GM18499 (cell line): ENCODE measurements around the gene CLDN3.
A peak's percentile ranks its signal among the peaks of the same experiment; 100 is the strongest.

ENCODE experiments used
- ATAC-seq: cut with Tn5 transposase; IDR thresholded peaks from one replicate; pipeline ENCODE4 v1.9.1; 2021; ENCODE audit warnings: moderate number of reproducible peaks; ENCODE audit not compliant: insufficient read depth, unreplicated experiment

The CLDN3 gene

DNA sequence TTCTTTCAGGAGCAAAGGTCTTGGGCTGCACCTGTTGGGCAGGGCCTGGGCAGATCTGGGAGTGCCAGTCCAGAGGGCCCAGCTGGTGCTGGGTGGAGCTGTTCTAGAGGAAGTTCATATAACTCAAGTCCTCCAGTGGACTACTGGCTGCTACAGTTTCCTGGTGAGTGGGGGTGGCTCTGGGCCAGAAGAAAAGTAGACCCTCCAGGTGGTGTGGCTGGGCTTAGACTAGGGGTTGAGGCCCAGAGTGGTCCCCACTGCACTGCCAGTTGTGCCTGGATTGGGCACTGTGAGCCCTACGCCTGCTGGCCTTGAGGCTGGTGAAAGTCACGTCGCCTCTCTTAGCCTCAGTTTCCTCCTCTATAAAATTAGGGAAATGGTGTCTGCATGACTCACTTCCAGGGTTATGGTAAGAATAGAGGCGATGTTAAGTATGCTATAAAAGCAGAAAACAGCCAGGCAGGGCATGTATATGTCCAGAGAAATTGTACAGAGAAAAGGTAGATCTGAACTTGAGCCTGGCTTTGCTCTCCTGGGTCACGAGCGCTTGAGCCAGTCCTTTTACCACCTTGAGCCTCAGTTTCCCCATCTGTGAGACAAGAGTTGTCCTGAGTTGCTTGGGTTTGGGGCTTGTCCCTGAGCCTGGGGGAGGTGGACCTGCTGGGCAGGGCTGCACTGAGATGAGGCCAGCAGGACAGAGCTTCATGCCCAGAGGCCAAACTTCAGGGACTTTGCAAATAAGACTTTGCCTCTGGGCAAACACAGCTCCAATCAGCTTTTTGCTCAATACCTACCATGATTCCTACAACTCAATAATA, 3.8 kb upstream of the CLDN3 start:
- ATAC-seq: no peak

DNA sequence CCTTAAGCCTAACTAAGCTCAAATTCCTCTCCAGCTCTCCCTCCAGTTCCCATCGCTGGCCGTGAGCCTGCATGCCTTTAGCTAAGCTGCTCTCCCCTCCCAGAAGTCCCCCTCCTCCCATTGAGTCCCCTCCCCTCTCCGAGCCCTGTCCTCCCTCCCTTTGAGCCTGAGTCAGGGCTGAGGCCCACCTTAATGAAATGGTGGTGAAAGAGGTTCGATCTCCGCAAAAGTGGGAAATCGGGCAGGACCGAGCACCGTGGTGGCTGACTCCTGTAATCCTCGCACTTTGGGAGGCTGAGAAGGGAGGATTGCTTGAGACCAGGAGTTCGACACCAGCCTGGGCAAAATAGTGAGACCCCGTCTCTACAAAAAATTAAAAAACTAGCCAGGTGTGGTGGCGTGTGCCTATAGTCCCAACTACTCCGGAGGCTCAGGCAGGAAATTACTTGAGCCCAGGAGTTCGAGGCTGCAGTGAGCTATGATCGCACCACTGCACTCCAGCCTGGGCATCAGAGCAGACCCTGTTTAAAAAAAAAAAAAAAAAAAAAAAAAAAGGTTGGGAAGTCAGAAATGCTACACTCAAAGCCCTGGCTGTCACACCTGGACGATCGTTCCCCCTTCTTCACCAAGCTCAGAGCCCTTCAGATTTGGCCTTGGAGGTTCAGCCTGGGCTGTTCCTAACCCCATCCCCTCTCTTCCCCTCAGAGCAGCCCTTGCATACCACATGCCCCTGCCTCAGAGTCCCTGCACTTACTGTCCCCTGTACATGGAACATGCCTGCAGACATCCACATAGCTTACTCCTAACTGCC, 995 bp upstream of the CLDN3 start:
- ATAC-seq: no peak

DNA sequence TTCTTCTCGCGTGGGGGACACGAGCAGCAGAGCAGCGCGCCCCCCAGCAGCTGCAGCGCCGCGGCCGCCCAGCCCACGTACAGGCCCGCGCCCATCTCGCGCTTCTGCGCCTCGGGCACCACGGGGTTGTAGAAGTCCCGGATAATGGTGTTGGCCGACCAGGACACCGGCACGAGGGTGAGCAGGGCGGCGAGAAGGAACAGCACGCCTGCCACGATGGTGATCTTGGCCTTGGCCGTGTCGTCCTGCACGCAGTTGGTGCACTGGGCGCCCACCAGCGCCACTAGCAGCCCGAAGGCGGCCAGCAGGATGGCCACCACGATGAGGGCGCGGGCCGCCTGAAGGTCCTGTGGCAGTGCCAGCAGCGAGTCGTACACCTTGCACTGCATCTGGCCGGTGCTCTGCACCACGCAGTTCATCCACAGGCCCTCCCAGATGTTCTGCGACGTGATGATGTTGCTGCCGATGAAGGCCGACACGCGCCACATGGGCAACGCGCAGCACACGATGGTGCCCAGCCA, 529 bp downstream of the CLDN3 start:
- ATAC-seq: no peak

DNA sequence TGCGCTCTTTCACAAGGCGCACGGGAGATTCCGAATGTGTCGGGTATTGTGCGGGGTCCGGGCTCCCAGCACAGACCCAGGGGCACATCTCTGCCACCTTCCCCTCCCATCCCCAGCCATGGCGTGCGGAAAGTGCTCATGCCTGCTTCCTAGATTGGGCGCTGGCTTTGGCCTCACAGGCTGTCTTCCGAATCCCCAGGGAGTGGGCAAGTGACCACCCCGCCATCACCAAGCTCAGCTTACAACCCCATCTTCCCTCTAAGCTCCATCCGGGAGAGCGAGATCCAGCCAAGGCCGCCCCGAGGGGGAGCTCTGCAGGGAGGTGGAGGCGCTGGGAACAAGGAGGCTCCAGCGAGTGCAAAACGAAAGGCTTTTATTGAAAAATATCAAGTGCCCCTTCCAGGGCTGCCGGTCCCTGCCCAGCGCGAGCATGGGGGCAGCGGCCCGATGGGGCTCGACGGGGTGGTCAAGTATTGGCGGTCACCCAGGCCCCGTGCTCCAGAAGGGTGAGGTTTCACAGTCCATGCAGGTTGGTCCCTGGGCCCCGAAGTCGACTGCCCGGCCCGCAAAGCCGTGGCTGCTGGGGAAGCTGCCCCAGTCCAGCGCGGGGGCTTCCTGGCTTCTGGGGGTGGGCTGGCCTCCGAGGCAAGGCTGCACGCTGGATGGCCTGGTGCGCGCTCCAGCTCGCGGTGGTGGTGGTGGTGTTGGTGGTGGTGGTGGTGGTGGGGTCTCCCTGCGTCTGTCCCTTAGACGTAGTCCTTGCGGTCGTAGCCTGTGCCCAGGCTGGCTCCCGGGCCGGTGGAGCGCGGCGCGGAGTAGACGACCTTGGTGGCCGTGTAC, 1.2 kb downstream of the CLDN3 start:
- ATAC-seq: no peak

DNA sequence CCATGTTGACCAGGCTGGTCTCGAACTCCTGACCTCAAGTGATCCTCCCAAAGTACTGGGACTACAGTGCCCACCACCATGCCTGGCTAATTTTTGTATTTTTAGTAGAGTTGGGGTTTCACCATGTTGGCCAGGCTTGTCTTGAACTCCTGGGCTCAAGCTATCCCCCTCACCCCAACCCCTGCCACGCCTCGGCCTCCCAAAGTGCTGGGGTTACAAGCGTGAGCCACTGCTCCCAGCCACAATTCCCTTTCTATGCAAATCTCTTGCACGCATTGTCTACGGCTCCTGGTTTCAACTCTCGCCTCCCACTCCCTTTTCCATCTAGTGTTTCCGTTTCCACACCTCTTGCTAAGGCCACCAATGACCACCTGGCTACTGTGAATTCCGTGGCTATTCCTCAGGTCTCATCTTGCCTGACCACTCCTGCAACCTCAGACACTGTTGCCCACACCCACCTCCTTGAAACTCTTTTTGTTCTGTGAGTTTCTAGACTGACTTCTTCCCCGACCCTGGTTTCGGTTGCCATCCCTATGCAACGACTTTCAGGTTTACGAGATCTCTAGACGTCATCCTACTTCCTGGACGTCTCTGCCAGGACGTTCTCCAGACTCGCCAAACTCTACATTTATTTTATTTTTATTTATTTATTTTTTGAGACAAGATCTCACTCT, 3.4 kb downstream of the CLDN3 start:
- no peak for ATAC-seq

DNA sequence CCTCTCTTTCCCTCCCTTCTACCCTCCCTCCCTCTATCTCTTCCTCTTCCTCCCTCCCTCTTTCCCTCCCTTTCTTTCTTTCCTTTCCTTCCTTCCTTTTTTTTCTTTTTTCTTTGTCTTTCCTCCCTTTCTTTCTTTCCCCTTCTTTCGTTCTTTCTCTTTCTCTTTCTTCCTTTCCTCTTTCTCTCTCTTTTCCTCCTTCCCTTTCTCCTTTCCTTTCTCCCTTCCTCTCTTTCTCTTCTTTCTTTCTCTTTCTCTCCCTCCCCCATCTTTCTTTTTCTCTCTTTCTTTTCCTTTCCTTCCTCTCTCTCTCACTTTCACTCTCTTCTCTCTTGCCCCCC, 7.4 kb downstream of the CLDN3 start:
- ATAC-seq: no peak

DNA sequence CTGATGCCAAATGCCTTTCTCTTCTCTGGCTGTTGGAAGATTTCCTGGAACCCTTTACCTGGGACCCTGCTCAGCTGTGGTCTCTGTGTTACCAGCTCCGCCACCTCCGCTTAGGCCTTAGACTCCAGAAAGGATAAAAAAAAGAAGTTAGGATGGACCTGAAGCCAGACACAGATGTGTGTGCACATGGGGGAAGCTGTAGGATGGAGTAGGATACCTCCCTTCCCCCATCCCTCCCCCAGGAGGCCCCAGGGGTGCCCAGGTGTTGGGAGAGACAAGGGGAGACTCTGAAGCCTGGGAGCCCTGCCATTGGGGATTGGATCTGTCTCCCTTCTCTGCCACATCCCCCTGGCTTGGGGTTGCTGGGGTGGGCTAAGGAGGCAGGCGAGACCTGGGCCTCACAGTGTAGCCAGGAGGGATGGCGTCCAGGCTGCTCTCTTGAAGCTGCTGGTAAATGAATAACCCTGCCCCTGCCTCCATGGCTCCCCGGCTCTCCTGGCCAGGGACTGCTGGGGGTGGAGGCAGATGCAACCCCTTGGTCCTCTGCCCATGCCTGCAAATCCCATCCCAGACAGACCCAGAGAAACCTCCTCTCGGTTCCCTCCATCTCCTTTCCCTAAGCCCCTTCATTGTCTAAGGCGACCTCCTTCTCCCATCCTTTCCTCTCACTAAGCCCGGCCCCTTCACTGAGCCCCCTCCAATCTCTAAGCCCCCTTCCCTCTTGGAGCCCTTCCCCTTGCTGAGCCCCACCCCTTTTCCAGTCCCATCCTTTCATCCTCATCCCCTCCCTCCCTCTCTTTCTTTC, 8.0 kb downstream of the CLDN3 start:
- no peak for ATAC-seq

DNA sequence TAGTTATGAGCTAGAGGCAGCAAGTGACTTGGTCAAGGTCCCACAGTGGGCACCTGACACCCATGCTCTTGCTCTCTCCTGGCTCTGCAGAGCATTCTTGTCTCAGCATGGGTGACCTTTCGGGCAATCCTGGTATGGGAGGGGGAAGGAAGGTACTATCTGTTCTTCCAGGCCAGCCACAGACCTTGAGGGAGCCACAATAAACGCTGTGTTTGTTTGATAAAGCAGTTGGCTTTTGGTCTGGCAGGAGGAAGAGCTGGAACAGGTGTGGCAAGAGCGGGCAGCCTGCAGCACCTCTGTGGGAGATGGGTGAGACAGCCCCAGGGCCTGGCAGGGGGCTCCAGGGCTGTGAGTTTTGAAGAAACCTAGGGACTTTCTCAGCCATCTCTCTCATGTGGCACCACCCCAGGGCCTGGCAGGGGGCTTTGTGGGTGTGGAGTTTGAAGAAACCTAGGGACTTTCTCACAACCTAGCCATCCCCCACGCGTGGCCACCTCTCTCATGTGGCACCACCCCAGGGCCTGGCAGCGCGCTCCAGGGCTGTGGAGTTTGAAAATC, 11.4 kb downstream of the CLDN3 start:
- ATAC-seq: no peak

DNA sequence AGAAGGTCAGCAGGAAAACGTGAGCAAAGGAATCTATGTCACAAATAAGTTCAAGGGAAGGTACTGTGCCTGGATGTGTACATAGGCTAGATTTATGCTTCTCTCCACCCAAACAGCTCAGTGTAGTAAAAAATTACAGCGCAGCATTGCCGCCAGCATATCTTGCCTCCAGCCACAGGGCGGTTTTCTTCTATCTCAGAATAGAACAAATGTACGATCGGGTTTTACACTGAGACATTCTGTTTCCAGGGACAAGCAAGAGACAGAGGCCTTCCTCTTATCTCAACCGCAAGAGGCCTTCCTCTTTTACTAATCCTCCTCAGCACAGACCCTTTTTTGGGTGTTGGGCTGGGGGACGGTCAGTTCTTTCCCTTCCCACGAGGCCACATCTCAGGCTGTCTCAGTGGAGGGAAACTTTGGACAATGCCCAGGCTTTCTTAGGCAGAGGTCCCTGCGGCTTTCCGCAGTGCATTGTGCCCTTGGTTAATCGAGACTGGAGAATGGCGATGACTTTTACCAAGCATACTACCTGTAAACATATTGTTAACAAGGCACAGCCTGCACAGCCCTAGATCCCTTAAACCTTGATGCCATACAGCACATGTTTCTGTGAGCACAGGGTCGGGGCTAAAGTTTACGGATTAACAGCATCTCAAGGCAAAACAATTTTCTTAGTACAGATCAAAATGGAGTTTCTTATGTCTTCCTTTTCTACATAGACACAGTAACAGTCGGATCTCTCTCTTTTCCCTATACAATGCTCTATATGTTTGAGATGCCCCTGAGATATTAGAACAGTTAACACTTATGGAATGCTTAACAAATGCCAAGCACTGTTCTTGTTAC, 19.9 kb downstream of the CLDN3 start:
- no peak for ATAC-seq

DNA sequence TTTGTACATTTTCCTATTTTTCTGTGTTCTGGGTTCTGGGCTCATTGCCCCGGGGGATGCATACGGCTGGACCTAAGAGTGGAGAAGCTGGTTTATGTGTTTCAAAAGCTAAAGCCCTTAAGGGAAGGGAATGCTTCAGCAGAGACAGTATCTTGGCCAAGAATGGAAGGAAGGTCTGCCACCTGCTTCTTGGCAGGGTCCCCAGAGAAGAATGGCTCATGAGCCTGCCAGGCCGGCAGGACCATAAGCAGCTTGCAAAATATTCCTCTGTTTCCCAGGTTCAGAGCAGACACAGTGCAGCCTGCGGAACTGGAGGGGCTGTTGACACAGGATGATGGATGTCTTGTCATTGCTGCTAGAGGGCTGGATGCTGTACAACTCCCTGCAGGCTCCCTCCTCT, 23.7 kb downstream of the CLDN3 start:
- no peak for ATAC-seq

DNA sequence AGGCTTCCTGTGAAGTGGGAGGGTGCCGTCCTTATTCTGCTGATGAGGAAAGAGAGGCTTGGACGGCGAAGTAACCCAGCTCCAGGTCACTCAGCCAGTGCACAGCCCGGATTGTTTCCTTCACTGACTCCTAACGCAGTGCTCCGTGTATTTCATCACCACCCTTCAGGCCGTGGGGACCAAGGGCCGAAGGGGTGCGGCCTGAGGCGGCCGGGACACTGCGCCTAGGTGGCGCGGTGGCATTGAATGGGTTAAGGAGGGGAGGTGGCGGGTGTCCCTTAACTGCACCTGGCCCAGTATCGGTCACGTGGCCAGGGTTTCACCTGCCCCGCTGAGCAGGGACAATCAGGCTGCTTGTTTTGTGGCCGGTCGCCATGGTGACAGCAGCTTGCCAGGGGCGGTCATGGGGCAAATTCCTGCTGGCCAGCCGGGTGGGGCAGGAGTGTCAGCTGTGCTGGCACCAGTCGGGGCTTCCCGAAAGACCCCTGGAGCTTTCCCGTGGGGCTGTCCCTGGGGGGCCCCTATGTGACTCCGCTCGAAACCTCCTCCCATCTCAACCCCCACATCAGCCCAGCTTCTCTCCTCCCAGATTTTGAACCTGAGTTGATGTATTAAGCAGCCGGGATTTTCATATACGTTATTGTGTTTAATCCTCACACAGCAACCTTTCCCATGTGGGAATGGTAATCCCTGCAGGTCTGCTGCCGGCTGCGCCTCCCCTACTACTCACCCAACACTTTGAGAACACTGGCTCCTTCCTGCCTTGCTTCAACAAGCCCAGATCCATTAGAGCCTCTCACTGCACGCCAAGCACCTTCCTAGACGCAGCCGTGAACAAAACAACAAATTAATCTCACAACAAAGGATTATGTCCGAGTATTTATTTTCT, 27.1 kb downstream of the CLDN3 start:
- no peak for ATAC-seq

DNA sequence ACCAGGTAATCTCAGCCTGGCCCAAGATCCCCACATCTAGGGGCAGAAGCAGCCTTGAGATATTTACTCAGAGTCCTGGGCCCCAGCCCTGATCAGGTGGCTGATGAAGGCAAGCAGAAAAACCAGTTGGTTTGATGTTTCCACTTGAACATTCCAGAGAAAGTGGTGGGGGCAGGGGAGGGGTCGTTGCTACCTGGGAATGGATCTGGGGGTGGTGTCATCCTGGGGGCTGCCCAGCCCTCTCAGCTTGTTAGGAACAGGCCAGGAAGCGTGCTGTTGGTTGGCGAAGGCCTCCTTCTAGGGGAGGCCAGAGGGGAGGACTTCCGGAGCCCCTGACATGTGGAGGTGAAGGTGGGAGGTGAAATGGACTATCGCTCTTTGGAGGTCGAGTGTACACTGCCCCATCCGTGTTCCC, 27.7 kb downstream of the CLDN3 start:
- no peak for ATAC-seq

DNA sequence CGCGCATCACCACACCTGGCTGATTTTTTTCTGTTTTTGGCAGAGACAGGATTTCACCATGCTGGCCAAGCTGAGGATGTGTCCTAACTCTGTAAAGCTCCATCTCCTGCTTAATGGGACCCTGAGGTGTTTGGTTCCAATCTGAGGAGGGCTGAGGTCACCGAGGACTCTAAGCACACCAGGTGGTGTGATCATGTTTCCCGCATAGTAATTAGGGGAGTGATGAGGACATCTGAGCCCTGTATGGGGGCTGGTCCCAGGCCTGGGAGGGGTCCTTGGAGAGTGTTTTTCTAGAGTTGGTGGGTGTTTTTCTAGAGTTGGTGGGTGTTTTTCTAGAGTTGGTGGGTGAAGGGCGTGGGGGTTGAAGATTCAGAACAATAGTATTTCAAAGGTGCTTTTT, 28.5 kb downstream of the CLDN3 start:
- ATAC-seq: no peak

DNA sequence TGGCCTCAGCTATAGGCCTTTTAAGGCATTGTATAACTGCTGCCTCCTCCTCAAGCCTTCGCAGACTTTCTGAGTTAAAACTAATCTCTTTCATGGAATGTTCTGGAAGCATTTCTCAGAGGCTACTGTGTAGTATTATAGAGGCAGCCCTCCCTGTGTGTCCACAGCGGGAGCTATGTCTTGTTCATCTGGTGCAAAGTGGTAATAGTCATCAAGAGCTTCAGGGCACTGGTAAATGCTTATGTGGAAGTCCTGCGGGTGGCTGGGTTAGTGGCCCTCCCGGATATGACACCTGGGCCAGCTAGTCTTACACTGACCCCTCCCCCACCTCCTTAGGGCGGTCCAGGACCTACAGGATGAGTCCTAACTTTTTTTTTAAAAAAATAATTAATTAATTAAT, 29.3 kb downstream of the CLDN3 start:
- ATAC-seq: no peak

DNA sequence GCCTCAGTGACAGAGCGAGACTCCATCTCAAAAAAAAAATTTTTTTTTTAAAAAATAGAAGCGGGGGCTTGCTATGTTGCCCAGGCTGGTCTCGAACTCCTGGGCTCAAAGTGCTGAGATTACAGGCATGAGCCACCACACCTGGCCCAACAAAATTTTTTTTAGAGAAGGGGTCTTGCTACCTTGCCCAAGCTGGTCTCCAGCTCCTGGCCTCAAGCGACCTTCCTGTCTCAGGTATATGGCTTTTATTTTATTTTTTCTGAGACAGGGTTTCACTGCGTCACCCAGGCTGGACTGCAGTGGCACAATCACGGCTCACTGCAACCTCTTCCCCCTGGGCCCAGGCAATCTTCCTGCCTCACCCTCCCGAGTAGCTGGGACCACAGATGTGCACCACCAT, 29.9 kb downstream of the CLDN3 start:
- ATAC-seq: no peak

DNA sequence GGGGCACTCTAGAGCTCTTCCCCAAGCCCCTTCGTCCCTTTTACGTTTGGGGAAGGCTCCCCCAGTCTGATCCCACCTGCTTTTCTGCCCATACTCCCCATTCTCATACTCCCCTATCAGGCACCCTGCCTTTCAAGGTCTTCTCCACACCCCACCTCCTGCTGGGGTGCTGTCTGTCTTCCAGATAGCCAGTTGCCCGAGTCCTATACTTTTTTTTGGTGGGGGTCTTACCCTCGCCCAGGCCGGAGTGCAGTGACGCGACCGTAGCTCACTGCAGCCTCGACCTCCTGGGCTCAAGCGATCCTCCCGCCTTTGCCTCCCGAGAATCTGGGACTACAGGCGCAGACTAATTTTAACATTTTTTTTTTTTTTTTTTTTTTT, 30.7 kb downstream of the CLDN3 start:
- peak; percentile 0 for ATAC-seq
